Liver (tissue), 9 donors: Measurements from ENCODE around the gene CORO7. TPM values are rescaled to one million over a fixed set of nuclear protein-coding genes. Genes with fewer than 3 reads are reported as not detected.

ENCODE experiments used
- DNase-seq: peaks from one replicate; pipeline ENCODE4 v3.0.0-alpha.2; 2017; ENCODE audit warnings: low spot score
- H3K27ac ChIP-seq, 2 donors: one replicate each; pipeline ENCODE4 v1.7.0; 2013; ENCODE audit warnings: inconsistent platforms in 2 of 2, low read length in 2 of 2, control low read depth in 1 of 2, low read depth in 1 of 2, mild to moderate bottlenecking in 1 of 2
- H3K27me3 ChIP-seq, 4 donors: one replicate each; pipeline versions ENCODE4 v1.6.1 to v1.7.0; 2013; ENCODE audit warnings: low read length in 3 of 4, inconsistent platforms in 1 of 4, mild to moderate bottlenecking in 1 of 4, moderate library complexity in 1 of 4; ENCODE audit not compliant: control insufficient read depth in 4 of 4, insufficient read depth in 4 of 4
- H3K36me3 ChIP-seq, 4 donors: one replicate each; pipeline versions ENCODE4 v1.6.1 to v1.7.0; 2013; ENCODE audit warnings: low read length in 3 of 4, mild to moderate bottlenecking in 3 of 4, low read depth in 1 of 4, moderate library complexity in 1 of 4; ENCODE audit not compliant: control insufficient read depth in 4 of 4, insufficient read depth in 3 of 4
- H3K4me1 ChIP-seq, 4 donors: one replicate each; pipeline versions ENCODE4 v1.6.1 to v1.7.0; 2013; ENCODE audit warnings: low read length in 3 of 4, mild to moderate bottlenecking in 3 of 4, moderate library complexity in 1 of 4; ENCODE audit not compliant: control insufficient read depth in 4 of 4, insufficient read depth in 4 of 4
- H3K4me3 ChIP-seq, 3 donors: one replicate each; pipeline versions ENCODE4 v1.6.1 to v1.7.0; 2013; ENCODE audit warnings: low read length in 3 of 3, control low read depth in 1 of 3, low read depth in 1 of 3, mild to moderate bottlenecking in 1 of 3
- H3K9ac ChIP-seq, 2 donors: one replicate each; pipeline ENCODE4 v1.7.0; 2013; ENCODE audit warnings: low read length in 2 of 2, mild to moderate bottlenecking in 2 of 2, moderate library complexity in 2 of 2, control low read depth in 1 of 2, low read depth in 1 of 2
- H3K9me3 ChIP-seq, 4 donors: one replicate each; pipeline versions ENCODE4 v1.6.1 to v1.7.0; 2013; ENCODE audit warnings: low read length in 3 of 4; ENCODE audit not compliant: control insufficient read depth in 4 of 4
- EGR1 ChIP-seq, 2 donors: IDR thresholded peaks; 2 replicates each; pipeline ENCODE4 v1.6.1; 2016 to 2018; ENCODE audit warnings: antibody characterized with exemption in 2 of 2, low read depth in 2 of 2
- FOXA1 ChIP-seq: IDR thresholded peaks from 2 replicates; pipeline ENCODE4 v1.6.1; 2016; ENCODE audit warnings: antibody characterized with exemption
- FOXA2 ChIP-seq: IDR thresholded peaks from 2 replicates; pipeline ENCODE4 v1.6.1; 2016; ENCODE audit warnings: antibody characterized with exemption
- GABPA ChIP-seq, 2 donors: IDR thresholded peaks in 1 of 2; conservative IDR thresholded peaks in 1 of 2; 2 replicates each; pipeline ENCODE4 v1.6.1; 2016; ENCODE audit warnings: antibody characterized with exemption in 2 of 2, mild to moderate bottlenecking in 1 of 2, moderate library complexity in 1 of 2
- HNF4A ChIP-seq, 2 donors: conservative IDR thresholded peaks; 2 replicates each; pipeline ENCODE4 v1.6.1; 2016; ENCODE audit warnings: antibody characterized with exemption in 2 of 2, mild to moderate bottlenecking in 2 of 2
- HNF4G ChIP-seq: IDR thresholded peaks from 2 replicates; pipeline ENCODE4 v1.6.1; 2016; ENCODE audit warnings: antibody characterized with exemption
- JUND ChIP-seq, 2 donors: IDR thresholded peaks; 2 replicates each; pipeline ENCODE4 v1.6.1; 2016; ENCODE audit warnings: antibody characterized with exemption in 2 of 2
- NR2F2 ChIP-seq: IDR thresholded peaks from 2 replicates; pipeline ENCODE4 v1.6.1; 2016; ENCODE audit warnings: antibody characterized with exemption
- RAD21 ChIP-seq, 2 donors: IDR thresholded peaks; 2 replicates each; pipeline ENCODE4 v1.6.1; 2016; ENCODE audit warnings: antibody characterized with exemption in 2 of 2, mild to moderate bottlenecking in 2 of 2
- RXRA ChIP-seq, 2 donors: IDR thresholded peaks; 2 replicates each; pipeline ENCODE4 v1.6.1; 2017 to 2018; ENCODE audit warnings: antibody characterized with exemption in 2 of 2, mild to moderate bottlenecking in 1 of 2
- SP1 ChIP-seq: IDR thresholded peaks from 2 replicates; pipeline ENCODE4 v1.6.1; 2018; ENCODE audit warnings: antibody characterized with exemption, mild to moderate bottlenecking
- TAF1 ChIP-seq: conservative IDR thresholded peaks from 2 replicates; pipeline ENCODE4 v1.6.1; 2016; ENCODE audit warnings: antibody characterized with exemption, mild to moderate bottlenecking
- YY1 ChIP-seq: IDR thresholded peaks from 2 replicates; pipeline ENCODE4 v1.6.1; 2016; ENCODE audit warnings: antibody characterized with exemption, mild to moderate bottlenecking
- WGBS: extraction: QIAGEN DNeasy Blood & Tissue Kit; methylation state at CpG from one replicate; pipeline ENCODE4 v1.1.7; 2013; 5-methylcytosine and 5-hydroxymethylcytosine counted together
- polyA plus RNA-seq, 2 donors: library from polyadenylated mRNA; stranded (reverse) in 1 of 2; unstranded in 1 of 2; fragments of 200-250 nt in 1 of 2; fragments of >200 nt in 1 of 2; fragmentation: Nextera tagmentation in 1 of 2; extraction: Ambion mirVana in 1 of 2; gene quantifications; one replicate each; pipeline versions ENCODE4 v1.2.1 to v1.2.3, GENCODE V29; 2013 to 2015
- total RNA-seq, 2 donors: library from RNA; depleted of rRNA; stranded (reverse); fragments of >200 nt; gene quantifications; one replicate each; pipeline ENCODE4 v1.2.3, GENCODE V29; 2014
- TF ChIP-seq, protein P1 (sequence below): IDR thresholded peaks from 2 replicates; pipeline ENCODE4 v1.6.1; 2016; ENCODE audit warnings: antibody characterized with exemption
- TF ChIP-seq, protein P2 (sequence below): IDR thresholded peaks from 2 replicates; pipeline ENCODE4 v1.6.1; 2016; ENCODE audit warnings: antibody characterized with exemption
- TF ChIP-seq, protein P3 (sequence below): fragments of 150-350 bp; IDR thresholded peaks from 2 replicates; pipeline ENCODE4 v1.5.1; 2017; ENCODE audit warnings: improper control_type of control experiment, low read depth, low read length; ENCODE audit not compliant: missing input control
- TF ChIP-seq, protein P4 (sequence below): IDR thresholded peaks from 2 replicates; pipeline ENCODE4 v1.6.1; 2016; ENCODE audit warnings: antibody characterized with exemption
- TF ChIP-seq, protein P5 (sequence below): IDR thresholded peaks from 2 replicates; pipeline ENCODE4 v1.6.1; 2016; ENCODE audit warnings: antibody characterized with exemption, mild to moderate bottlenecking
- donor health status: healthy.
- donor health status: healthy.
- donor health status: healthy.
- donor health status: healthy.
- donor health status: healthy.

The CORO7 gene
- total and polyA plus RNA-seq, 4 donors: 7.3 to 21.5 (median 13.0) TPM

- Histone ChIP-seq H3K9me3 (no peaks in the 10 kb centered on the region), H3K27ac (peak within 1 kb of the TSS; percentile 85 to 96), H3K4me3 (peak within 1 kb of the TSS; percentile 92 to 99 (median 98)), H3K27me3 (no peaks in the 10 kb centered on the region), H3K36me3 (no peaks in the 10 kb centered on the region), H3K4me1 (peaks cover 11 to 43% (median 26%) of the 10 kb centered on the region in 4 donors), H3K9ac (peak within 1 kb of the TSS; percentile 82 to 95)
- WGBS: under 1% methylated on average over 81 of the region's 81 CpGs
- DNase-seq: peak; percentile 99
- TF ChIP-seq, protein P1, sequence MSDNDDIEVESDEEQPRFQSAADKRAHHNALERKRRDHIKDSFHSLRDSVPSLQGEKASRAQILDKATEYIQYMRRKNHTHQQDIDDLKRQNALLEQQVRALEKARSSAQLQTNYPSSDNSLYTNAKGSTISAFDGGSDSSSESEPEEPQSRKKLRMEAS: no peak
- TF ChIP-seq YY1: peak; percentile 29
- TF ChIP-seq, protein P2, sequence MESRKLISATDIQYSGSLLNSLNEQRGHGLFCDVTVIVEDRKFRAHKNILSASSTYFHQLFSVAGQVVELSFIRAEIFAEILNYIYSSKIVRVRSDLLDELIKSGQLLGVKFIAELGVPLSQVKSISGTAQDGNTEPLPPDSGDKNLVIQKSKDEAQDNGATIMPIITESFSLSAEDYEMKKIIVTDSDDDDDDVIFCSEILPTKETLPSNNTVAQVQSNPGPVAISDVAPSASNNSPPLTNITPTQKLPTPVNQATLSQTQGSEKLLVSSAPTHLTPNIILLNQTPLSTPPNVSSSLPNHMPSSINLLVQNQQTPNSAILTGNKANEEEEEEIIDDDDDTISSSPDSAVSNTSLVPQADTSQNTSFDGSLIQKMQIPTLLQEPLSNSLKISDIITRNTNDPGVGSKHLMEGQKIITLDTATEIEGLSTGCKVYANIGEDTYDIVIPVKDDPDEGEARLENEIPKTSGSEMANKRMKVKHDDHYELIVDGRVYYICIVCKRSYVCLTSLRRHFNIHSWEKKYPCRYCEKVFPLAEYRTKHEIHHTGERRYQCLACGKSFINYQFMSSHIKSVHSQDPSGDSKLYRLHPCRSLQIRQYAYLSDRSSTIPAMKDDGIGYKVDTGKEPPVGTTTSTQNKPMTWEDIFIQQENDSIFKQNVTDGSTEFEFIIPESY: no peak
- TF ChIP-seq FOXA2: no peak
- no peak for TF ChIP-seq JUND (IDR thresholded peaks at IDR 0.05)
- TF ChIP-seq, protein P3, sequence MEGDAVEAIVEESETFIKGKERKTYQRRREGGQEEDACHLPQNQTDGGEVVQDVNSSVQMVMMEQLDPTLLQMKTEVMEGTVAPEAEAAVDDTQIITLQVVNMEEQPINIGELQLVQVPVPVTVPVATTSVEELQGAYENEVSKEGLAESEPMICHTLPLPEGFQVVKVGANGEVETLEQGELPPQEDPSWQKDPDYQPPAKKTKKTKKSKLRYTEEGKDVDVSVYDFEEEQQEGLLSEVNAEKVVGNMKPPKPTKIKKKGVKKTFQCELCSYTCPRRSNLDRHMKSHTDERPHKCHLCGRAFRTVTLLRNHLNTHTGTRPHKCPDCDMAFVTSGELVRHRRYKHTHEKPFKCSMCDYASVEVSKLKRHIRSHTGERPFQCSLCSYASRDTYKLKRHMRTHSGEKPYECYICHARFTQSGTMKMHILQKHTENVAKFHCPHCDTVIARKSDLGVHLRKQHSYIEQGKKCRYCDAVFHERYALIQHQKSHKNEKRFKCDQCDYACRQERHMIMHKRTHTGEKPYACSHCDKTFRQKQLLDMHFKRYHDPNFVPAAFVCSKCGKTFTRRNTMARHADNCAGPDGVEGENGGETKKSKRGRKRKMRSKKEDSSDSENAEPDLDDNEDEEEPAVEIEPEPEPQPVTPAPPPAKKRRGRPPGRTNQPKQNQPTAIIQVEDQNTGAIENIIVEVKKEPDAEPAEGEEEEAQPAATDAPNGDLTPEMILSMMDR: no peak
- TF ChIP-seq NR2F2: peak; percentile 86
- TF ChIP-seq RAD21 (IDR thresholded peaks at IDR 0.05): no peak
- peak; percentile 41 for TF ChIP-seq SP1
- no peak for TF ChIP-seq GABPA (IDR thresholded peaks at IDR 0.05 in 1 of 2, conservative IDR thresholded peaks at IDR 0.05 in 1 of 2)
- TF ChIP-seq HNF4G: no peak
- TF ChIP-seq TAF1: no peak
- TF ChIP-seq, protein P4, sequence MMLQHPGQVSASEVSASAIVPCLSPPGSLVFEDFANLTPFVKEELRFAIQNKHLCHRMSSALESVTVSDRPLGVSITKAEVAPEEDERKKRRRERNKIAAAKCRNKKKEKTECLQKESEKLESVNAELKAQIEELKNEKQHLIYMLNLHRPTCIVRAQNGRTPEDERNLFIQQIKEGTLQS: no peak
- TF ChIP-seq, protein P5, sequence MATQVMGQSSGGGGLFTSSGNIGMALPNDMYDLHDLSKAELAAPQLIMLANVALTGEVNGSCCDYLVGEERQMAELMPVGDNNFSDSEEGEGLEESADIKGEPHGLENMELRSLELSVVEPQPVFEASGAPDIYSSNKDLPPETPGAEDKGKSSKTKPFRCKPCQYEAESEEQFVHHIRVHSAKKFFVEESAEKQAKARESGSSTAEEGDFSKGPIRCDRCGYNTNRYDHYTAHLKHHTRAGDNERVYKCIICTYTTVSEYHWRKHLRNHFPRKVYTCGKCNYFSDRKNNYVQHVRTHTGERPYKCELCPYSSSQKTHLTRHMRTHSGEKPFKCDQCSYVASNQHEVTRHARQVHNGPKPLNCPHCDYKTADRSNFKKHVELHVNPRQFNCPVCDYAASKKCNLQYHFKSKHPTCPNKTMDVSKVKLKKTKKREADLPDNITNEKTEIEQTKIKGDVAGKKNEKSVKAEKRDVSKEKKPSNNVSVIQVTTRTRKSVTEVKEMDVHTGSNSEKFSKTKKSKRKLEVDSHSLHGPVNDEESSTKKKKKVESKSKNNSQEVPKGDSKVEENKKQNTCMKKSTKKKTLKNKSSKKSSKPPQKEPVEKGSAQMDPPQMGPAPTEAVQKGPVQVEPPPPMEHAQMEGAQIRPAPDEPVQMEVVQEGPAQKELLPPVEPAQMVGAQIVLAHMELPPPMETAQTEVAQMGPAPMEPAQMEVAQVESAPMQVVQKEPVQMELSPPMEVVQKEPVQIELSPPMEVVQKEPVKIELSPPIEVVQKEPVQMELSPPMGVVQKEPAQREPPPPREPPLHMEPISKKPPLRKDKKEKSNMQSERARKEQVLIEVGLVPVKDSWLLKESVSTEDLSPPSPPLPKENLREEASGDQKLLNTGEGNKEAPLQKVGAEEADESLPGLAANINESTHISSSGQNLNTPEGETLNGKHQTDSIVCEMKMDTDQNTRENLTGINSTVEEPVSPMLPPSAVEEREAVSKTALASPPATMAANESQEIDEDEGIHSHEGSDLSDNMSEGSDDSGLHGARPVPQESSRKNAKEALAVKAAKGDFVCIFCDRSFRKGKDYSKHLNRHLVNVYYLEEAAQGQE: no peak
- peak in 1 of 2 donors; percentile 31 for TF ChIP-seq RXRA (IDR thresholded peaks at IDR 0.05)
- TF ChIP-seq FOXA1: no peak
- TF ChIP-seq EGR1 (IDR thresholded peaks at IDR 0.05; ENCODE audit: low read depth in 2 of 2): peak in 1 of 2 donors; percentile 19
- peak; percentile 41 to 51 for TF ChIP-seq HNF4A (conservative IDR thresholded peaks at IDR 0.05)
Measured at GRCh38 chr16:4350787-4351659, 65.4 kb downstream of the CORO7 start, which contains the start of gene PAM16. Gene PAM16 (minus strand): TSS chr16:4351321. CDS start chr16:4351234, 87 bp downstream.
